ENCODE data around the gene SEC61A2.

SEC61A2 gene

GRCh38 chr10:12156367-12157123, 27.1 kb downstream of the SEC61A2 start:
- no peak overlapping the region for H3K4me3 ChIP-seq (ENCODE audit: low read depth, low read length)
- in situ Hi-C loops (cut with HindIII; ENCODE audit: low sequenced_read_pairs), result no loop called here
- no peak for DNase-seq (ENCODE audit: low read depth)
- TF ChIP-seq CTCF (IDR thresholded peaks at IDR 0.05; ENCODE audit: low read depth, low read length, missing control alignments), result no peak

GRCh38 chr10:12158111-12158510, 28.6 kb downstream of the SEC61A2 start:
- no peak for DNase-seq (ENCODE audit: low read depth)
- TF ChIP-seq CTCF (IDR thresholded peaks at IDR 0.05; ENCODE audit: low read depth, low read length, missing control alignments), result no peak
- in situ Hi-C loops (cut with HindIII; ENCODE audit: low sequenced_read_pairs), result no loop called here
- H3K4me3 ChIP-seq (ENCODE audit: low read depth, low read length), result no peak overlapping the region

GRCh38 chr10:12160664-12161063, 31.2 kb downstream of the SEC61A2 start:
- H3K4me3 ChIP-seq (ENCODE audit: low read depth, low read length), result no peak overlapping the region
- in situ Hi-C loops (cut with HindIII; ENCODE audit: low sequenced_read_pairs), result no loop called here
- DNase-seq (ENCODE audit: low read depth), result no peak
- TF ChIP-seq CTCF (IDR thresholded peaks at IDR 0.05; ENCODE audit: low read depth, low read length, missing control alignments), result no peak

- DNase-seq (ENCODE audit: low read depth), result no peak
- no peak for TF ChIP-seq CTCF (IDR thresholded peaks at IDR 0.05; ENCODE audit: low read depth, low read length, missing control alignments)
- H3K4me3 ChIP-seq (ENCODE audit: low read depth, low read length), result no peak overlapping the region
- in situ Hi-C loops (cut with HindIII; ENCODE audit: low sequenced_read_pairs), result no loop called here
Observed at GRCh38 chr10:12162927-12163326, 33.5 kb downstream of the SEC61A2 start.

GRCh38 chr10:12164085-12164484, 34.6 kb downstream of the SEC61A2 start:
- H3K4me3 ChIP-seq (ENCODE audit: low read depth, low read length), result no peak overlapping the region
- in situ Hi-C loops (cut with HindIII; ENCODE audit: low sequenced_read_pairs), result no loop called here
- TF ChIP-seq CTCF (IDR thresholded peaks at IDR 0.05; ENCODE audit: low read depth, low read length, missing control alignments), result no peak
- no peak for DNase-seq (ENCODE audit: low read depth)

GRCh38 chr10:12165036-12165435, 35.6 kb downstream of the SEC61A2 start:
- no peak for DNase-seq (ENCODE audit: low read depth)
- no peak for TF ChIP-seq CTCF (IDR thresholded peaks at IDR 0.05; ENCODE audit: low read depth, low read length, missing control alignments)
- H3K4me3 ChIP-seq (ENCODE audit: low read depth, low read length), result no peak overlapping the region
- in situ Hi-C loops (cut with HindIII; ENCODE audit: low sequenced_read_pairs), result loop anchor here (5.0 kb wide), 1 partner anchor 33 kb away; no protein-coding TSS in a partner anchor
